ENCODE measurements around the gene CA11.

DNA sequence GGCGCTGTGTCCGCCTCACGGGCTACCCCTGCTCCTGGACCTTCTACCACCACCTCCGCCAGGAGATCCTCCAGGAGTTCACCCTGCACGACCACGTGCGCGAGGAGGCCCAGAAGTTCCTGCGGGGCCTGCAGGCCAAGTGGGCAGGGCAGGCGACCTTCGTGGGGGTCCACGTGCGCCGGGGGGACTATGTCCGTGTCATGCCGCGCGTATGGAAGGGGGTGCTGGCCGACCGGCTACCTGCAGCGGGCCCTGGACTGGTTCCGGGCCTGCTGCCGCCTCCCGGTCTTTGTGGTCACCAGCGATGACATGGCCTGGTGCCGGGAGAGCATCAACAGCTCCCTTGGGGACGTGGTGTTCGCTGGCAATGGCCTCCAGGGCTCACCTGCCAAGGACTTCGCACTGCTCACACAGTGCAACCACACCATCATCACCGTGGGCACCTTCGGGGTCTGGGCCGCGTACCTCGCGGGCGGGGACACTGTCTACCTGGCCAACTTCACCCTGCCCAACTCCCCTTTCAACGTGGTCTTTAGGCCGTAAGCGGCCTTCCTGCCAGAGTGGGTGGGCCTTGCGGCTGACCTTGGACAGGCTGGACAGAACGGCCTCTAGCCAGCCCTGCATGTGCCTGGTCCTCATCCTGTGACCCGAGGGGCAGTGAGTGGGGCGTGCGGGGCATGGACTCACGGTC, 34.6 kb upstream of the CA11 start:
- TF ChIP-seq, protein P1, sequence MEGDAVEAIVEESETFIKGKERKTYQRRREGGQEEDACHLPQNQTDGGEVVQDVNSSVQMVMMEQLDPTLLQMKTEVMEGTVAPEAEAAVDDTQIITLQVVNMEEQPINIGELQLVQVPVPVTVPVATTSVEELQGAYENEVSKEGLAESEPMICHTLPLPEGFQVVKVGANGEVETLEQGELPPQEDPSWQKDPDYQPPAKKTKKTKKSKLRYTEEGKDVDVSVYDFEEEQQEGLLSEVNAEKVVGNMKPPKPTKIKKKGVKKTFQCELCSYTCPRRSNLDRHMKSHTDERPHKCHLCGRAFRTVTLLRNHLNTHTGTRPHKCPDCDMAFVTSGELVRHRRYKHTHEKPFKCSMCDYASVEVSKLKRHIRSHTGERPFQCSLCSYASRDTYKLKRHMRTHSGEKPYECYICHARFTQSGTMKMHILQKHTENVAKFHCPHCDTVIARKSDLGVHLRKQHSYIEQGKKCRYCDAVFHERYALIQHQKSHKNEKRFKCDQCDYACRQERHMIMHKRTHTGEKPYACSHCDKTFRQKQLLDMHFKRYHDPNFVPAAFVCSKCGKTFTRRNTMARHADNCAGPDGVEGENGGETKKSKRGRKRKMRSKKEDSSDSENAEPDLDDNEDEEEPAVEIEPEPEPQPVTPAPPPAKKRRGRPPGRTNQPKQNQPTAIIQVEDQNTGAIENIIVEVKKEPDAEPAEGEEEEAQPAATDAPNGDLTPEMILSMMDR (IDR thresholded peaks at IDR 0.05) = no peak
- TF ChIP-seq POLR2A (IDR thresholded peaks at IDR 0.05) = no peak

Data from lower leg skin (tissue), 3 donors.